Epithelial cell of esophagus (primary cell): Measurements from ENCODE around the gene PAQR8.
A peak's percentile ranks its signal among the peaks of the same experiment; 100 is the strongest.

Experiments used
- DNase-seq: peaks from one replicate; pipeline ENCODE4 v3.0.0; 2010; ENCODE audit warnings: low read depth
- H3K4me3 ChIP-seq: 2 replicates; pipeline ENCODE4 v1.5.1; 2011; ENCODE audit warnings: mild to moderate bottlenecking, low read length, control low read depth
- TF ChIP-seq, protein P1 (sequence below): IDR thresholded peaks from 2 replicates; pipeline ENCODE4 v1.5.1; 2011; ENCODE audit warnings: low read depth, mild to moderate bottlenecking, low read length, control low read depth, inconsistent platforms; ENCODE audit not compliant: insufficient read depth; ENCODE audit errors: missing control alignments

Gene PAQR8

DNA sequence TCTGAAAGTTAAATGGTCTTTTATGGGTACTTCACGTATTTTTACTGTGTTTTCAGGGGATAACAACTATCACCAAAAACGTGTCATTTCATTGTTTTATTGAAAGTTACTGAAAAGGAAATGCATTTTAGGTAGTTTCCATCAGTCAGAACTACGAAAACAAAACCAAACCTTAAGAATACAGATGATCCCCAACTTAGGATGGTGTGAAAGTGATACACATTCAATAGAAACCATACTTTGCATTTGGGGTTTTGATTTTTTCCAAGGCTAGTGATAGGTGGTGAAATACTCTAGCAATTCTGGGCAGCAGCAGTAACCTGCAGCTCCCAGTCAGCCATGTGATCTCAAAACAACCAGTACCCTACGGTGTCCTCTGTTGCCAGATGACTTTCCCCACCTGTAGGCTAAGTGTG lies 32.3 kb downstream of the PAQR8 start:
- TF ChIP-seq, protein P1, sequence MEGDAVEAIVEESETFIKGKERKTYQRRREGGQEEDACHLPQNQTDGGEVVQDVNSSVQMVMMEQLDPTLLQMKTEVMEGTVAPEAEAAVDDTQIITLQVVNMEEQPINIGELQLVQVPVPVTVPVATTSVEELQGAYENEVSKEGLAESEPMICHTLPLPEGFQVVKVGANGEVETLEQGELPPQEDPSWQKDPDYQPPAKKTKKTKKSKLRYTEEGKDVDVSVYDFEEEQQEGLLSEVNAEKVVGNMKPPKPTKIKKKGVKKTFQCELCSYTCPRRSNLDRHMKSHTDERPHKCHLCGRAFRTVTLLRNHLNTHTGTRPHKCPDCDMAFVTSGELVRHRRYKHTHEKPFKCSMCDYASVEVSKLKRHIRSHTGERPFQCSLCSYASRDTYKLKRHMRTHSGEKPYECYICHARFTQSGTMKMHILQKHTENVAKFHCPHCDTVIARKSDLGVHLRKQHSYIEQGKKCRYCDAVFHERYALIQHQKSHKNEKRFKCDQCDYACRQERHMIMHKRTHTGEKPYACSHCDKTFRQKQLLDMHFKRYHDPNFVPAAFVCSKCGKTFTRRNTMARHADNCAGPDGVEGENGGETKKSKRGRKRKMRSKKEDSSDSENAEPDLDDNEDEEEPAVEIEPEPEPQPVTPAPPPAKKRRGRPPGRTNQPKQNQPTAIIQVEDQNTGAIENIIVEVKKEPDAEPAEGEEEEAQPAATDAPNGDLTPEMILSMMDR, result no peak
- no peak overlapping the region for H3K4me3 ChIP-seq
- DNase-seq, result no peak

DNA sequence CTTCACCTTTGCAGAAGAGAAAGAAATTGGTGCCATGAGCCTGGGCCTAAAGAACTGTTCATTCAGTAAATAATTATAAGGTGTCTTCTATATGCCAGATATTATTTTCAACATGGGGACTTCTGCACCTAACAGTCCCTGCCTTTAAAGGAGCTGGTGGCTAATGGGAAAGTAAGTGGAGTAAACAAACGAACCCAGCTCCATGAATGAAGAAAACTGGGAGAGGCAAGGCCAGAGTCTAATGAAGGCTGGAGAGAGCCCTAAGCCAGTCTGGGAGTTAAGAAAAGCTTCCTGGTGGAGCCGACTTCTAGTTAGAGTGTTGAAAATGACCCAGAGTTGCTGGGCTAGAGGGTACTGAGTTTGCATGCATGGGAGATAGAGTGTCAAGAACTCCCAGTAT lies 34.0 kb downstream of the PAQR8 start:
- DNase-seq, result no peak
- H3K4me3 ChIP-seq, result no peak overlapping the region
- TF ChIP-seq, protein P1, result no peak

DNA sequence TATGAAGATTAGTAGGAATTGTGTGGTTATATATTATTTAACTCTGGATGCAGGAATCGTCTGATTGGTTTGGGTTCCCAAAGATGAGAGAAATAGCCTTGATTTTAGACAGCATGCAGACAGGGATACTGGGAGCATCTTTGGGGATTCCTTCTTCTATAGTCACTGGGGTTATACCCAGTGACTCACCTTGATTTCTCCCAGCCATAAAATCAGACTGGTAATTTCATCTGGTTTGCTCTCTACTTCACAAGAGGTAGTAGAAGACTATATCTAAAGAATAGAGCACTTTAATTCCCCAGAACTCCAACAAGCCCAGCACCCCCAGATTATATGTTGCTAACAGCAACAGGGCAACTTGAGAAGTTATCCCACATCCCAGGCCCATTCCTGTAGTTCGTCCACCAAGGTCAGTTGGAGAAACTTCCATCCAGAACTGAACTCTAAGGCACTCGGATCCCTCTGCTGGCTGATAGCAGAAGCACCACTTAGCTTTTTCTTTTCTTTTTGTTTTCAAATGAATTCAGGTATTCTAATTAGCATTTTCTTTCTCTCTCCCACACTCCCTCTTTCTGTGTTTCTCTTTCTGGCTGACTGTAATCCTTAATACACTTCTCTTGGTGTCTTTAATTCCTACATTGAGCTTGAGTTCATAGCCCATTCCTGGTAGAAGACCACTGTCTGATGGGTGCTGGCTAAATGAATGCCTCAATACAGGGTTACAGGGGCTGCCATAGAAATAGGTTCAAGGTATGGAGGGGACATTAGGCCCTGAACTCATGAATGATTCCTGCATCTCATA lies 37.8 kb downstream of the PAQR8 start:
- peak; percentile 69 for DNase-seq
- no peak overlapping the region for H3K4me3 ChIP-seq
- TF ChIP-seq, protein P1, result peak; percentile 93

DNA sequence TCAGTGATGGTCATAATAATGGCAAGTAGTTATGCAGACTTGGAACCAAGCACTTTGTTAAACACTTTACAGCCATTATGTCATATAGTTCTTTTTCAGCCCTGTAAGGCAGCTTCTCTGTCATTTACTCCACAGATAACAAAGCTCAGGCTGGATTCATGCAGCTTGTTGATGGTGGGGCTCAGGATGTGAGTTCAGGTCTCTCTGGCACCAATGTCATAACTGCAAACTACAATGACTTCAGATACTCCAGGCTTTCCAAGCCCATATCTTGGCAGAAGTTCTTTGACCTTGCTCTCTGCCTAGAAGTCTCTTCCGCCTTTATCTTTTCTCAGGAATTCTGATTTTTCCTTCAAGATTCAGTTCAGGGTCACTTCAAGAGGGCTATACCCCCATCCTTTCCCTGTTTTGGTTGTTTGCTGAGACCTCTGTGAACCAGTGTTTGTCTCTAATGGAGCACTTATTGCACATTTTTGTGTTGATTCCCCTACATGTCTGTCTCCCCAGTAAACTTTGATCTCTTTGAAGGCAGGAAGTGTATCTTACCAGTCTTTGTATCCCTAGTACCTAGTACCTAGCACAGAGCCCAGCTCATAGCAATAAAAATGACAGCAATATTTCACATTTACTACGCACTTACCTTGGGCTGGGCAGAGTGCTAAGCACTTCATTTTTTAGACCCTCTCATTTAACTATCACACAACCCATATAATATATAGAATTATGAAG lies 38.5 kb downstream of the PAQR8 start:
- H3K4me3 ChIP-seq, result no peak overlapping the region
- TF ChIP-seq, protein P1, result no peak
- DNase-seq, result no peak

DNA sequence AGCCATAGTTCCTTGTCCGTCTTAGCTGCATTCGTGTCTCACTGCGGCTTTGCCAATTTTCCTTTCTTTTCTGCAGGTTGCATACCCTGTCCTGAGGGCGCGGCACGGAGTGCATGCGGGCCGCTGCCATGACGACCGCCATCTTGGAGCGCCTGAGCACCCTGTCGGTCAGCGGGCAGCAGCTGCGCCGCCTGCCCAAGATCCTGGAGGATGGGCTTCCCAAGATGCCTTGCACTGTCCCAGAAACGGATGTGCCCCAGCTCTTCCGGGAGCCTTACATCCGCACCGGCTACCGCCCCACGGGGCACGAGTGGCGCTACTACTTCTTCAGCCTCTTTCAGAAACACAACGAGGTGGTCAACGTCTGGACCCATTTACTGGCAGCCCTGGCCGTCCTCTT lies 41.1 kb downstream of the PAQR8 start:
- TF ChIP-seq, protein P1, result no peak
- no peak overlapping the region for H3K4me3 ChIP-seq
- no peak for DNase-seq

DNA sequence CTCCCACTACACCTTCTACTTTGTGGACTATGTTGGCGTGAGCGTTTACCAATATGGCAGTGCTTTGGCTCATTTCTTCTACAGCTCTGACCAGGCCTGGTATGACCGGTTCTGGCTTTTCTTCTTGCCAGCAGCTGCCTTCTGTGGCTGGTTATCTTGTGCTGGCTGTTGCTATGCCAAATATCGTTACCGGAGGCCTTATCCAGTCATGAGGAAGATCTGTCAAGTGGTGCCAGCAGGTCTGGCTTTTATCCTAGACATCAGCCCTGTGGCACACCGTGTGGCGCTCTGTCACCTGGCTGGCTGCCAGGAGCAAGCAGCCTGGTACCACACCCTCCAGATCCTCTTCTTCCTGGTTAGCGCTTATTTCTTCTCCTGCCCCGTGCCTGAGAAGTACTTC lies 41.7 kb downstream of the PAQR8 start:
- TF ChIP-seq, protein P1, result no peak
- peak; percentile 57 for DNase-seq
- H3K4me3 ChIP-seq, result no peak overlapping the region
